Chondrocyte (in vitro differentiated cells): ENCODE results near the gene GRM1. TPM values are rescaled to one million over a fixed set of nuclear protein-coding genes. Genes with fewer than 3 reads are reported as not detected.

Experiments
- DNase-seq: peaks from one replicate; pipeline ENCODE4 v3.0.0; 2021; ENCODE audit warnings: mixed read lengths, low spot score
- H3K27ac Mint-ChIP-seq: one replicate; pipeline ENCODE4 v1.8.0; 2021; ENCODE audit warnings: mild to moderate bottlenecking, moderate library complexity, mixed read lengths; ENCODE audit not compliant: unreplicated experiment
- H3K27me3 Mint-ChIP-seq: 2 replicates; pipeline ENCODE4 v1.8.0; 2021; ENCODE audit warnings: low read depth, mixed read lengths
- H3K36me3 Mint-ChIP-seq: 2 replicates; pipeline ENCODE4 v1.8.0; 2021; ENCODE audit warnings: low read depth, mixed read lengths
- H3K4me1 Mint-ChIP-seq: 2 replicates; pipeline ENCODE4 v1.8.0; 2021; ENCODE audit warnings: low read depth, mild to moderate bottlenecking, mixed read lengths
- H3K4me3 Mint-ChIP-seq: one replicate; pipeline ENCODE4 v1.8.0; 2021; ENCODE audit warnings: mild to moderate bottlenecking, moderate library complexity, mixed read lengths; ENCODE audit not compliant: unreplicated experiment
- H3K9me3 Mint-ChIP-seq: 2 replicates; pipeline ENCODE4 v1.8.0; 2021; ENCODE audit warnings: low read depth, mixed read lengths
- CTCF ChIP-seq: fragments of 200-600 bp; sonication (generic); IDR thresholded peaks from 2 replicates; pipeline ENCODE4 v1.5.0; 2021; ENCODE audit warnings: antibody characterized with exemption, mild to moderate bottlenecking, moderate library complexity
- total RNA-seq: library from RNA; stranded (reverse); gene quantifications from 3 replicates; pipeline ENCODE4 v1.2.1, GENCODE V29; 2021

Gene GRM1
- total RNA-seq, 1 donor from 2014 or later: not detected

GRCh38 chr6:146210406-146211083 lies 181.7 kb downstream of the GRM1 start:
- no peaks in the 10 kb centered on the region for H3K36me3 Mint-ChIP-seq
- no peaks in the 10 kb centered on the region for H3K4me1 Mint-ChIP-seq
- no peak for TF ChIP-seq CTCF
- H3K27ac Mint-ChIP-seq: no peak overlapping the region
- peaks cover 7% of the 10 kb centered on the region for H3K27me3 Mint-ChIP-seq
- H3K9me3 Mint-ChIP-seq: peaks cover 5% of the 10 kb centered on the region
- no peak overlapping the region for H3K4me3 Mint-ChIP-seq
- DNase-seq: no peak

GRCh38 chr6:146211646-146212045 lies 182.8 kb downstream of the GRM1 start:
- no peaks in the 10 kb centered on the region for H3K4me1 Mint-ChIP-seq
- H3K27ac Mint-ChIP-seq: no peak overlapping the region
- no peak overlapping the region for H3K4me3 Mint-ChIP-seq
- H3K9me3 Mint-ChIP-seq: peaks cover 5% of the 10 kb centered on the region
- no peak for TF ChIP-seq CTCF
- peaks cover 4% of the 10 kb centered on the region for H3K27me3 Mint-ChIP-seq
- DNase-seq: no peak
- H3K36me3 Mint-ChIP-seq: no peaks in the 10 kb centered on the region

GRCh38 chr6:146212781-146213180 lies 183.9 kb downstream of the GRM1 start:
- no peak overlapping the region for H3K27ac Mint-ChIP-seq
- H3K36me3 Mint-ChIP-seq: no peaks in the 10 kb centered on the region
- no peak for DNase-seq
- no peaks in the 10 kb centered on the region for H3K9me3 Mint-ChIP-seq
- H3K27me3 Mint-ChIP-seq: peaks cover 8% of the 10 kb centered on the region
- no peak overlapping the region for H3K4me3 Mint-ChIP-seq
- H3K4me1 Mint-ChIP-seq: no peaks in the 10 kb centered on the region
- TF ChIP-seq CTCF: no peak

- H3K4me3 Mint-ChIP-seq: no peak overlapping the region
- DNase-seq: no peak
- peaks cover 6% of the 10 kb centered on the region for H3K27me3 Mint-ChIP-seq
- no peak overlapping the region for H3K27ac Mint-ChIP-seq
- no peaks in the 10 kb centered on the region for H3K36me3 Mint-ChIP-seq
- H3K9me3 Mint-ChIP-seq: no peaks in the 10 kb centered on the region
- no peak for TF ChIP-seq CTCF
- H3K4me1 Mint-ChIP-seq: no peaks in the 10 kb centered on the region
Observed at GRCh38 chr6:146219101-146219500, 190.2 kb downstream of the GRM1 start.

- no peak for TF ChIP-seq CTCF
Observed at GRCh38 chr6:146224449-146224848, 195.6 kb downstream of the GRM1 start.

More at GRCh38 chr6:146224449-146224848, 195.6 kb downstream of the GRM1 start:
- DNase-seq: no peak
- H3K27ac Mint-ChIP-seq: no peak overlapping the region
- H3K27me3 Mint-ChIP-seq: peaks cover 7% of the 10 kb centered on the region
- H3K4me1 Mint-ChIP-seq: no peaks in the 10 kb centered on the region
- H3K9me3 Mint-ChIP-seq: no peaks in the 10 kb centered on the region
- H3K36me3 Mint-ChIP-seq: no peaks in the 10 kb centered on the region
- H3K4me3 Mint-ChIP-seq: no peak overlapping the region
